Common myeloid progenitor, CD34-positive (primary cell): ENCODE results near the gene KIAA0513.

Experiments used
- CTCF ChIA-PET: fragments of 350-600 bp; sonication (Branson Sonifier 250); formaldehyde crosslinking; loops from one replicate; lab custom pipeline; 2021; ENCODE audit warnings: antibody characterized with exemption; lab: Charles Lee
- POLR2A ChIA-PET: fragments of 350-600 bp; sonication (Branson Sonifier 250); formaldehyde crosslinking; loops from one replicate; lab custom pipeline; 2021; ENCODE audit warnings: antibody characterized with exemption; lab: Charles Lee
- DNase-seq, 3 donors: peaks; one replicate each; pipeline versions ENCODE4 v3.0.0 to v3.0.0-alpha.2; 2013
- H3K27ac ChIP-seq, 2 experiments: 1 replicate in 1 of 2; 2 replicates in 1 of 2; pipeline ENCODE4 v1.7.0; 2013; ENCODE audit warnings: inconsistent platforms in 2 of 2, low read length in 2 of 2, mild to moderate bottlenecking in 2 of 2, low read depth in 1 of 2, moderate library complexity in 1 of 2; ENCODE audit not compliant: severe bottlenecking in 2 of 2, insufficient read depth in 1 of 2, poor library complexity in 1 of 2
- H3K27me3 ChIP-seq, 5 experiments: replicated peaks in 2 of 5; 1 replicate in 3 of 5; 2 replicates in 2 of 5; pipeline versions ENCODE4 v1.6.1 to v1.7.0; 2013; ENCODE audit warnings: low read length in 4 of 5, mild to moderate bottlenecking in 2 of 5, moderate library complexity in 2 of 5, inconsistent platforms in 1 of 5; ENCODE audit not compliant: insufficient read depth in 5 of 5, control insufficient read depth in 4 of 5
- H3K36me3 ChIP-seq, 4 experiments: 1 replicate in 2 of 4; 2 replicates in 2 of 4; pipeline versions ENCODE4 v1.6.1 to v1.7.0; 2013; ENCODE audit warnings: low read length in 3 of 4, control low read depth in 1 of 4, mild to moderate bottlenecking in 1 of 4; ENCODE audit not compliant: control insufficient read depth in 4 of 4, insufficient read depth in 4 of 4
- H3K4me1 ChIP-seq, 4 experiments: 1 replicate in 3 of 4; 2 replicates in 1 of 4; pipeline versions ENCODE4 v1.6.1 to v1.7.1; 2013; ENCODE audit warnings: low read length in 3 of 4, mild to moderate bottlenecking in 3 of 4, control low read depth in 1 of 4, inconsistent platforms in 1 of 4, moderate library complexity in 1 of 4; ENCODE audit not compliant: control insufficient read depth in 4 of 4, insufficient read depth in 4 of 4; ENCODE audit errors: control extremely low read depth in 1 of 4
- H3K4me3 ChIP-seq, 7 experiments: 1 replicate in 4 of 7; 2 replicates in 3 of 7; pipeline versions ENCODE4 v1.5.1 to v1.7.0; 2013; ENCODE audit warnings: mild to moderate bottlenecking in 7 of 7, low read length in 6 of 7, moderate library complexity in 6 of 7, inconsistent platforms in 2 of 7, low read depth in 2 of 7, control low read depth in 1 of 7; ENCODE audit not compliant: insufficient read depth in 4 of 7, control insufficient read depth in 1 of 7; ENCODE audit errors: extremely low read depth in 1 of 7
- H3K9me3 ChIP-seq, 5 experiments: 1 replicate in 4 of 5; 2 replicates in 1 of 5; pipeline versions ENCODE4 v1.6.1 to v1.7.1; 2013; ENCODE audit warnings: low read length in 4 of 5, mild to moderate bottlenecking in 2 of 5, inconsistent platforms in 1 of 5, low read depth in 1 of 5, moderate library complexity in 1 of 5; ENCODE audit not compliant: control insufficient read depth in 4 of 5, insufficient read depth in 2 of 5; ENCODE audit errors: control extremely low read depth in 1 of 5
- WGBS: methylation state at CpG from one replicate; pipeline ENCODE4 v1.1.5; 2013; ENCODE audit not compliant: insufficient coverage; 5-methylcytosine and 5-hydroxymethylcytosine counted together

The KIAA0513 gene

DNA sequence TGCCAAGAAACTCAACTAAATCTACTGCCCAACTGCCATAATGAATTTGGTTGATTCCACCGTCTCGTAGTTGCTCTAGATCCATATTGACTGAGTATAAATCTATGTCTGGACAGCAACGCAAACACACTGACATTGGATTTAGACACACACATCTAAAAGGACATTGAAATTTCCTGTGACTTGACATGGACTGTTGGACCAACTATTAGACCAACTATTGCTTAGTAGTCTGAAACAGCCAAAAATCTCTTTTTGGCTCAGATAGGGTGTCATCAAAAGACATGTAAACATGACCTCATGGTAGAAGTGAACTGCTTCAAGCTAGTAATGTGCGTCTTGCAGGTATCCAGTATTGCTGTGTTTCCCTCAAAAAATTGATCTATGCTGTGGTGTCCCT is 31.3 kb downstream of the KIAA0513 start:
- Histone ChIP-seq H3K27ac (no peak overlapping the region), H3K27me3 (no peaks in the 10 kb centered on the region), H3K4me3 (no peak overlapping the region), H3K36me3 (no peaks in the 10 kb centered on the region), H3K9me3 (no peaks in the 10 kb centered on the region), H3K4me1 (peaks cover 17 to 55% (median 43%) of the 10 kb centered on the region in 4 experiments)
- ChIA-PET CTCF (interaction anchor here (0.9 to 5.0 kb wide), 4 partner anchors 18 to 317 kb away, joined by 3 to 26 read pairs (median 4); no protein-coding TSS in a partner anchor), POLR2A (no interaction called here)
- DNase-seq = no peak
- WGBS = 100% methylated on average over 4 of the region's 4 CpGs

DNA sequence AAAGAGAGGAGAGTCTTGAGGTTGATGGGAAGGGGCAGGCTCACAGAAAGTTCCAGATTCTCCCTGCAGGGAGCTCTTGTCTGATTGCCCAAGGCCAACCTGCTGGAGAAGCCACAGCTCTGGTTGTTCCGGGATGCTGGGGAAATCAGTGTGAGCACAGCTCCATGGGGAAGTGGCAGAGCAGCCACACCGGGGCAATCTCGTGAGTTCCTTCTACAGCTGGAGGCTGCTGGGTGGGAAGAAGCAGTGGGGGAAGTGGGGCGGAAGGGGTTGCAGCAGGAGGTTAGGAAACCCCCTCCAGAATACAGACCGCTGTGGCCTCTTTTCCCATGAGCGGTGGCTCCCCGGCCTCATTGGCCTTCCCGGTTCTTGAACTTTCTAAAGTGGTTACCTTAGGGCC is 34.0 kb downstream of the KIAA0513 start:
- Histone ChIP-seq H3K4me3 (no peak overlapping the region), H3K9me3 (no peaks in the 10 kb centered on the region), H3K36me3 (no peaks in the 10 kb centered on the region), H3K4me1 (peaks cover 10 to 33% (median 22%) of the 10 kb centered on the region in 4 experiments), H3K27me3 (no peaks in the 10 kb centered on the region), H3K27ac (no peak overlapping the region)
- ChIA-PET POLR2A (interaction anchor here (0.6 kb wide), 1 partner anchor 236 kb away, joined by 4 read pairs; no protein-coding TSS in a partner anchor), CTCF (interaction anchor here (1.0 to 2.2 kb wide), 8 partner anchors 13 to 308 kb away, joined by 3 to 6 read pairs (median 4); no protein-coding TSS in a partner anchor)
- WGBS = 0% methylated on average over 6 of the region's 8 CpGs
- peak; percentile 58 to 85 (median 84) for DNase-seq

DNA sequence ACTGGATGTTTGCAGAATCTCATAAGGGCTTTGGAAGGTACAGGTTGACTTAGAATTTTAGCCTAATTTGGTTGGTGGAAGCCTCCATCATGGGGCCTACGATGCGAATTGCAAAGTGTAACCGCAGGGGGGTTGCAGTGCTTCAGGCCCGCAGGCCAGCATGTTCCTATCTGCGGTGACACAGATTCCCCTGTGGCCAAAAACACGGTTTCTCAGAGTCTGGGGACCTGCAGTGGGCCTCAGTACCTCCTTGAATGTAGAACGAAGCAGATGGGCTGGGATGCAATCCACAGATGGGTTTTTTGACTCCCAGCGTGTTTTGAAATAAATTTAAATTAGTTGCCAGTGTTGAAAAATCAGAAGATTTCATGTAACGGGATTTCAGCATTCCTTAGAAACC is 34.7 kb downstream of the KIAA0513 start:
- no peak overlapping the region for H3K27ac ChIP-seq
- H3K4me3 ChIP-seq = no peak overlapping the region
- ChIA-PET POLR2A (interaction anchor here (0.6 kb wide), 2 partner anchors 11 to 30 kb away, joined by 3 to 4 read pairs; no protein-coding TSS in a partner anchor), CTCF (interaction anchor here (0.7 to 2.2 kb wide), 5 partner anchors 14 to 52 kb away, joined by 3 to 6 read pairs (median 5); no protein-coding TSS in a partner anchor)
- no peaks in the 10 kb centered on the region for H3K9me3 ChIP-seq
- H3K36me3 ChIP-seq = no peaks in the 10 kb centered on the region
- 99% methylated on average over 9 of the region's 9 CpGs for WGBS
- no peak for DNase-seq
- no peaks in the 10 kb centered on the region for H3K27me3 ChIP-seq
- peaks cover 8 to 25% (median 15%) of the 10 kb centered on the region in 4 experiments for H3K4me1 ChIP-seq

DNA sequence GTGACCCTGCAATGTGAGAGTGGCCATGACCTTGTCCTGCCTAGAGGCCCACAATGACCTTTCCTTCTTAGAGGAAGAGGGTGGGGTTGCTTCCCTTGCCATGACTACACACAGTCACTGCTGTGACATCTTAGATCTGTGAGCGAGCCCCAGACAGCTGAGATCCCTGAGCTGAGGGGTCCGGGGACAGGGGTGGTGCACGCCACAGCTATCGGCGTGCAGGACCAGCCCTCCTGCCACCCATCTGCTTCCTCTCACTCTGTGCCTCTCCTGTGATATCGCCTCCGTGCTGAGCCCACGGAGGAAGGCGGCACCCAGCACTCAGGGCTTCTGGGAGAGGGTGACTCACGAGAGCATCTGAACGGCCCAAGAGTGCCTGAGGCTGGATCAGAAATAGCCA is 35.2 kb downstream of the KIAA0513 start:
- CTCF ChIA-PET = interaction anchor here (2.2 kb wide), 1 partner anchor 14 kb away, joined by 5 read pairs; no protein-coding TSS in a partner anchor
- 89% methylated on average over 10 of the region's 11 CpGs for WGBS

DNA sequence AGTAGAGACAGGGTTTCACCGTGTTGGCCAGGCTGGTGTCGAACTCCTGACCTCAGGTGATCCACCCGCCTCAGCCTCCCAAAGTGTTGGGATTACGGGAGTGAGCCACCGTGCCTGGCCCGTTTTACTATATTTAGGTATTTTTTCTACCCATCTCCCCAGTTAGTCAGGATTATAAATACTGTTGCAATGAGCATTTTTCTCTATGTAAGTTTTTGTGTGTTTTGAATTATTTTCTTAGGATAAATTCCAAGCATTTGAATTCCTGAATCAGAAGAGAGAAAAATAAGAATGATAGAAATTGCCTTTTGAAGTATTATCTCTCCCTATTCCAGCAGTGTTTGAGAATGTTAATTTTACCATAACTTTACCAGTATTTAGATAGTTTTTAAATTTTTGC is 36.6 kb downstream of the KIAA0513 start:
- Histone ChIP-seq H3K9me3 (no peaks in the 10 kb centered on the region), H3K27ac (no peak overlapping the region), H3K4me1 (peaks cover 8 to 18% (median 11%) of the 10 kb centered on the region in 4 experiments), H3K4me3 (no peak overlapping the region), H3K36me3 (peaks cover 0 to 2% (median 0%) of the 10 kb centered on the region in 4 experiments), H3K27me3 (no peaks in the 10 kb centered on the region)
- POLR2A ChIA-PET = no interaction called here
- WGBS = 100% methylated on average over 3 of the region's 6 CpGs
- CTCF ChIA-PET = interaction anchor here (2.3 kb wide), 1 partner anchor 8 kb away, joined by 6 read pairs; no protein-coding TSS in a partner anchor
- no peak for DNase-seq

More for the DNA sequence above, 35.2 kb downstream of the KIAA0513 start:
- peak in 2 of 3 donors; percentile 33 to 59 for DNase-seq
- Histone ChIP-seq H3K4me1 (peaks cover 8 to 20% (median 11%) of the 10 kb centered on the region in 4 experiments), H3K27ac (no peak overlapping the region), H3K9me3 (no peaks in the 10 kb centered on the region), H3K27me3 (no peaks in the 10 kb centered on the region), H3K4me3 (no peak overlapping the region), H3K36me3 (no peaks in the 10 kb centered on the region)
- POLR2A ChIA-PET = interaction anchor here (0.6 kb wide), 1 partner anchor 10 kb away, joined by 3 read pairs; no protein-coding TSS in a partner anchor

DNA sequence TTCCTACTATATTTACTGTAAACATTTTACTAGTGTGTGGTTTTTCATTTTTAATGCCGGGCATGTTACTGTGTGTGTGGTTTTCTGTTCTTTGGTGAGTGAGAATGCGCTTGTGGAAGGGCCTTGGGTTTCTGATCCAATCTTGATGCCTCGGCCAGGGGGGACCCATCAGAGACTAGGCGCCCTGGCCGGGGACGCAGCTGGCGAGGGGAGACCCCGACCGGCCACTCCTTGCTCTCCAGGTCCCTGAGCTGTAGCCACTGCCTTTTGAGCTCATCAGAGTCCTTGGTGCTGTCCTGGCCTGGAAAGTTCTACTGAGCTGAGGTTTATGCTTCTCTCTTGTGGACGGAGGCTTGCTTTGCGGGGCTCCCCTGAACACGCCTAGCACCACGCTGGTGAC is 37.5 kb downstream of the KIAA0513 start:
- no peaks in the 10 kb centered on the region for H3K9me3 ChIP-seq
- POLR2A ChIA-PET = no interaction called here
- no peak overlapping the region for H3K4me3 ChIP-seq
- H3K27ac ChIP-seq = no peak overlapping the region
- no peak for DNase-seq
- WGBS = 97% methylated on average over 13 of the region's 13 CpGs
- no peaks in the 10 kb centered on the region for H3K27me3 ChIP-seq
- H3K4me1 ChIP-seq = peaks cover 8 to 18% (median 11%) of the 10 kb centered on the region in 4 experiments
- CTCF ChIA-PET = interaction anchor here (1.0 to 2.3 kb wide), 6 partner anchors 9 to 21 kb away, joined by 4 to 6 read pairs (median 4); no protein-coding TSS in a partner anchor
- H3K36me3 ChIP-seq = peaks cover 0 to 2% (median 0%) of the 10 kb centered on the region in 4 experiments

DNA sequence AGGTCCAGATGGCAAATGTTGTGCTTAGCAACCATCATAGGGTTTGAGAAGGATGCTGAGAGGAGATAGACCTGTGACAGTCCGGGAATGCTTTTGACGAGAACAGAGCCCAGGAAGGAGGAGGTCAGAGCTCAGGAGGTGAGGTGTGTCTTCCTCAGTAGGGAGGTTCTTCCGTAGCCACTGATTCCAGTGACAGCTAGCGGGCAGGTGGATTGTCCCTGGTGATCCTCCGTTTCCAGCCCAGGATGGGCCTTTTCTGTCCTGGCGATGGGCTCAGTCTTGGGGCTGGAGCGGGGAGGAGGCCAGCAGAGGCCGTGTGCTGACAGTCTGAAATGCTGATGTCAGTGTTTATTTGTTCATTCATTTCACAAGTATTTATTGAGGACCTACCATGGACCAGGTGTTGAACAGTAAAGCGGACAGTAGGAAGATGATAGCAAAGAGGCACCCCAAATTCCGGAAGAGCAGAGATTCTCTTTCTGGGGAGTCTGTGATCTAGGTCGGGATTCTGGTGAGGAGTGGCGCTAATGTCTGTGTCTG is 38.8 kb downstream of the KIAA0513 start:
- Histone ChIP-seq H3K27me3 (no peaks in the 10 kb centered on the region), H3K9me3 (no peaks in the 10 kb centered on the region), H3K36me3 (peaks cover 0 to 2% (median 0%) of the 10 kb centered on the region in 4 experiments), H3K4me3 (no peak overlapping the region), H3K27ac (no peak overlapping the region), H3K4me1 (peaks cover 6 to 14% (median 9%) of the 10 kb centered on the region in 4 experiments)
- POLR2A ChIA-PET = interaction anchor here (0.6 kb wide), 1 partner anchor 165 kb away, joined by 3 read pairs; no protein-coding TSS in a partner anchor
- CTCF ChIA-PET = interaction anchor here (1.2 to 2.3 kb wide), 6 partner anchors 9 to 70 kb away, joined by 3 to 6 read pairs (median 4); no protein-coding TSS in a partner anchor
- no peak for DNase-seq
- WGBS = 97% methylated on average over 12 of the region's 12 CpGs
